ENCODE data around the gene CXCL12. TPM values are rescaled to one million over a fixed set of nuclear protein-coding genes. Genes with fewer than 3 reads are reported as not detected.
A peak's percentile ranks its signal among the peaks of the same experiment; 100 is the strongest.

CXCL12 gene
- total and polyA plus RNA-seq, 2 experiments from 2014 or later, result 341 to 609 TPM

- TF ChIP-seq EZH2phosphoT487 (IDR thresholded peaks at IDR 0.05; ENCODE audit: insufficient read depth, low read depth) (no peak), EZH2 (IDR thresholded peaks at IDR 0.05; ENCODE audit: insufficient read depth, poor library complexity, severe bottlenecking) (no peak)
- Histone ChIP-seq H2AFZ (no peak overlapping the region), H3K36me3 (ENCODE audit: low read depth) (no peaks in the 10 kb centered on the region), H3K9ac (no peak overlapping the region), H3K4me1 (ENCODE audit: insufficient read depth) (no peaks in the 10 kb centered on the region), H3F3A (ENCODE audit: insufficient read depth) (no peaks in the 10 kb centered on the region), H4K20me1 (ENCODE audit: insufficient read depth) (no peaks in the 10 kb centered on the region), H3K4me3 (no peak overlapping the region), H3K9me3 (ENCODE audit: low read depth) (no peaks in the 10 kb centered on the region), H3K9me2 (ENCODE audit: insufficient read depth) (no peaks in the 10 kb centered on the region), H3K79me2 (ENCODE audit: insufficient read depth) (no peaks in the 10 kb centered on the region), H3K27ac (no peak overlapping the region), H3K4me2 (ENCODE audit: unreplicated experiment) (no peak overlapping the region), H3K27me3 (replicated peaks; ENCODE audit: insufficient read depth) (no peaks in the 10 kb centered on the region)
- in situ Hi-C loops (cut with MboI), result no loop called here
- DNase-seq, result peak; percentile 45
- 72 to 77% methylated on average over 15 of the region's 15 CpGs for WGBS, 2 experiments (ENCODE audit: low coverage in 1 of 2, low lambda C conversion rate in 2 of 2, missing lambda C conversion rate in 2 of 2)
Measured at GRCh38 chr10:44398747-44399658, 14.1 kb upstream of the CXCL12 start.

DNA sequence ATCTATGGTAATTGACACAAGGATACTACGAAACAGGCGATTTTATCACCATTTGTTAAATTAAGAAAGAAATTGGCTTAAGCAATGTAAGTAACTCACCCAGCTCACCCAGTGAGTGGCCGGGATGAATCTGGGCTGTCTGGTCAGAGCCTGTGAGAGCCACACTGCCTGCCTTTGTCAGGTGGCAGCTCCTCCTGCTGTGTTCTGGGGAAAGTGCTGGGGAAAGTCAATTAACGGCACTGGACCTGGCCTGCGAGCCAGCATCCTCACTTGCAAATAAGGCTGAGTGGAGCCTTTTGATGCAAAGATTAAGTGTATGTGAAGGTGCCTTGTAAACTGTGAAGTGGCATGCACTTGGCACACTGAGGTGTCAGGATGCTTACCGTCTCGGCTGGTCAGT lies 13.4 kb upstream of the CXCL12 start:
- Histone ChIP-seq H3K9me2 (ENCODE audit: insufficient read depth) (no peaks in the 10 kb centered on the region), H3K4me3 (no peak overlapping the region), H3K27ac (no peak overlapping the region), H3K4me2 (ENCODE audit: unreplicated experiment) (no peak overlapping the region), H3K27me3 (replicated peaks; ENCODE audit: insufficient read depth) (no peaks in the 10 kb centered on the region), H3K36me3 (ENCODE audit: low read depth) (no peaks in the 10 kb centered on the region), H4K20me1 (ENCODE audit: insufficient read depth) (no peaks in the 10 kb centered on the region), H3K9me3 (ENCODE audit: low read depth) (no peaks in the 10 kb centered on the region), H3K79me2 (ENCODE audit: insufficient read depth) (no peaks in the 10 kb centered on the region), H3K9ac (no peak overlapping the region), H3K4me1 (ENCODE audit: insufficient read depth) (no peaks in the 10 kb centered on the region), H2AFZ (no peak overlapping the region), H3F3A (ENCODE audit: insufficient read depth) (no peaks in the 10 kb centered on the region)
- WGBS, 2 experiments (ENCODE audit: low coverage in 1 of 2, low lambda C conversion rate in 2 of 2, missing lambda C conversion rate in 2 of 2), result 79 to 81% methylated on average over 7 of the region's 7 CpGs
- in situ Hi-C loops (cut with MboI), result no loop called here
- TF ChIP-seq EZH2 (IDR thresholded peaks at IDR 0.05; ENCODE audit: insufficient read depth, poor library complexity, severe bottlenecking), result no peak
- no peak for TF ChIP-seq EZH2phosphoT487 (IDR thresholded peaks at IDR 0.05; ENCODE audit: insufficient read depth, low read depth)
- no peak for DNase-seq

- no peak overlapping the region for H3K4me3 ChIP-seq
- H2AFZ ChIP-seq, result no peak overlapping the region
- WGBS, 2 experiments (ENCODE audit: low coverage in 1 of 2, low lambda C conversion rate in 2 of 2, missing lambda C conversion rate in 2 of 2), result 86 to 88% methylated on average over 6 of the region's 6 CpGs
- peak; percentile 31 for DNase-seq
- no peaks in the 10 kb centered on the region for H3K9me2 ChIP-seq (ENCODE audit: insufficient read depth)
- no peaks in the 10 kb centered on the region for H3K9me3 ChIP-seq (ENCODE audit: low read depth)
- no peak overlapping the region for H3K9ac ChIP-seq
- in situ Hi-C loops (cut with MboI), result no loop called here
- H3K27me3 ChIP-seq (replicated peaks; ENCODE audit: insufficient read depth), result no peaks in the 10 kb centered on the region
- no peaks in the 10 kb centered on the region for H3K36me3 ChIP-seq (ENCODE audit: low read depth)
- H3K4me2 ChIP-seq (ENCODE audit: unreplicated experiment), result no peak overlapping the region
- TF ChIP-seq EZH2phosphoT487 (IDR thresholded peaks at IDR 0.05; ENCODE audit: insufficient read depth, low read depth) (no peak), EZH2 (IDR thresholded peaks at IDR 0.05; ENCODE audit: insufficient read depth, poor library complexity, severe bottlenecking) (no peak)
- no peaks in the 10 kb centered on the region for H3K4me1 ChIP-seq (ENCODE audit: insufficient read depth)
- no peak overlapping the region for H3K27ac ChIP-seq
- no peaks in the 10 kb centered on the region for H3F3A ChIP-seq (ENCODE audit: insufficient read depth)
- no peaks in the 10 kb centered on the region for H3K79me2 ChIP-seq (ENCODE audit: insufficient read depth)
- no peaks in the 10 kb centered on the region for H4K20me1 ChIP-seq (ENCODE audit: insufficient read depth)
Measured at GRCh38 chr10:44397476-44398225, 12.8 kb upstream of the CXCL12 start.

DNA sequence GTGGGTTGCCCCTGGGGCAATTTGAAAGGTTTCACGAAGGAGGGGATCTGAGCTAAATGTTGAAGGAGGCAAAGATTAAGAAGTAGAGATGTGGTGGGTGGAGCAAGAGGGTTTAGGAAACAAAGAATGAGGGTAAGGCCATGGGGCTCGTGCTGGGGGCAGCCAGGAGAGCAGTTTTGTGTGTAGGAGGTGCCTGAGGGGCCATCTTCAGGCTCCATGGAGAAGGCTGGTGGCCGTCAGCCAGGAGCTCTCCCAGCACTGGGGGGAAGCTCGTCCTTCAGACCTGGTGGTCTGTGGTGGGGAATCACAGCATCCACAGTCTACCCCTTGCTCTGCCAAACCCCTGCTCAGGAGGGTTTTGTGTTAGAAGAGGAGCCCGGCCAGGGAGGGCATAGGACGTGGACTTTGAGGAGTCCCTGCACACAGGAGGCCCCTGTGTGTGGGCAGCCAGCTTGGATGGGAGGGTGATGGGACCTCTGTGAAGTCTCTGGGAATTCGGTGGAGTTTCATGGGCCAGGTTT lies 11.8 kb upstream of the CXCL12 start:
- Histone ChIP-seq H3K27me3 (replicated peaks; ENCODE audit: insufficient read depth) (no peaks in the 10 kb centered on the region), H3K9me2 (ENCODE audit: insufficient read depth) (no peaks in the 10 kb centered on the region), H3K36me3 (ENCODE audit: low read depth) (no peaks in the 10 kb centered on the region), H3K79me2 (ENCODE audit: insufficient read depth) (no peaks in the 10 kb centered on the region), H3K4me3 (no peak overlapping the region), H2AFZ (no peak overlapping the region), H4K20me1 (ENCODE audit: insufficient read depth) (no peaks in the 10 kb centered on the region), H3K4me1 (ENCODE audit: insufficient read depth) (no peaks in the 10 kb centered on the region), H3K9ac (no peak overlapping the region), H3F3A (ENCODE audit: insufficient read depth) (no peaks in the 10 kb centered on the region), H3K4me2 (ENCODE audit: unreplicated experiment) (no peak overlapping the region), H3K27ac (no peak overlapping the region), H3K9me3 (ENCODE audit: low read depth) (no peaks in the 10 kb centered on the region)
- DNase-seq, result no peak
- TF ChIP-seq EZH2phosphoT487 (IDR thresholded peaks at IDR 0.05; ENCODE audit: insufficient read depth, low read depth) (no peak), EZH2 (IDR thresholded peaks at IDR 0.05; ENCODE audit: insufficient read depth, poor library complexity, severe bottlenecking) (no peak)
- in situ Hi-C loops (cut with MboI), result no loop called here
- WGBS, 2 experiments (ENCODE audit: low coverage in 1 of 2, low lambda C conversion rate in 2 of 2, missing lambda C conversion rate in 2 of 2), result 82 to 89% methylated on average over 7 of the region's 7 CpGs
